Upper lobe of left lung (tissue), 6 donors: ENCODE measurements around the gene EXOC1L. TPM values are rescaled to one million over a fixed set of nuclear protein-coding genes. Genes with fewer than 3 reads are reported as not detected.

ENCODE experiments used
- ATAC-seq, 2 donors: fragments of 200-7000 bp; cut with Tn5 transposase; one replicate each; pipeline ENCODE4 v1.9.1; 2022; ENCODE audit warnings: mild to moderate bottlenecking in 2 of 2, moderate library complexity in 2 of 2; ENCODE audit not compliant: low FRiP score in 2 of 2
- DNase-seq, 2 donors: peaks; one replicate each; pipeline ENCODE4 v3.0.0-alpha.2; 2019 to 2020
- H3K27ac ChIP-seq, 4 donors: fragments of 200-600 bp; sonication (generic); one replicate each; pipeline ENCODE4 v1.5.1; 2016 to 2019
- H3K27me3 ChIP-seq, 4 donors: fragments of 200-600 bp; sonication (generic); one replicate each; pipeline ENCODE4 v1.5.1; 2017 to 2019
- H3K36me3 ChIP-seq, 4 donors: fragments of 200-600 bp; sonication (generic); one replicate each; pipeline ENCODE4 v1.5.1; 2016 to 2019
- H3K4me1 ChIP-seq, 4 donors: fragments of 200-600 bp; sonication (generic); one replicate each; pipeline ENCODE4 v1.5.1; 2018 to 2019
- H3K4me3 ChIP-seq, 4 donors: fragments of 200-600 bp; sonication (generic); one replicate each; pipeline ENCODE4 v1.5.1; 2017 to 2019; ENCODE audit warnings: mild to moderate bottlenecking in 2 of 4, moderate library complexity in 1 of 4
- H3K9me3 ChIP-seq, 4 donors: fragments of 200-600 bp; sonication (generic); one replicate each; pipeline ENCODE4 v1.5.1; 2018 to 2019
- EP300 ChIP-seq, 4 donors: sonication (generic); formaldehyde crosslinking; IDR thresholded peaks; one replicate each; pipeline ENCODE4 v1.5.1; 2017; ENCODE audit warnings: antibody characterized with exemption in 4 of 4, control low read depth in 2 of 4
- POLR2A ChIP-seq, 4 donors: fragments of 450-650 bp; IDR thresholded peaks; one replicate each; pipeline ENCODE4 v1.5.1; 2016 to 2017; ENCODE audit warnings: antibody characterized with exemption in 4 of 4, mild to moderate bottlenecking in 2 of 4
- POLR2AphosphoS5 ChIP-seq, 2 donors: sonication (generic); formaldehyde crosslinking; IDR thresholded peaks; one replicate each; pipeline ENCODE4 v1.5.1; 2017; ENCODE audit warnings: antibody characterized with exemption in 2 of 2
- WGBS, 2 donors: methylation state at CpG; one replicate each; pipeline ENCODE4 v1.1.5; 2017 to 2018; 5-methylcytosine and 5-hydroxymethylcytosine counted together
- total RNA-seq, 6 donors: library from RNA; depleted of rRNA in 4 of 6; stranded (reverse); fragments of >200 nt in 4 of 6; gene quantifications; one replicate each; pipeline versions ENCODE4 v1.1.0 to v1.2.1, GENCODE V29; 2016 to 2021
- TF ChIP-seq, protein P1 (sequence below), 6 experiments: fragments of 450-650 bp in 4 of 6; fragments of 200-600 bp in 2 of 6; sonication (generic) in 2 of 6; IDR thresholded peaks; one replicate each; pipeline ENCODE4 v1.5.1; 2016 to 2019; ENCODE audit warnings: antibody characterized with exemption in 6 of 6
- donor health status: DM: no; HTN: no; CAD: no; lungs with moderate emphysema.
- donor health status: DM: no; HTN: yes; CAD: no; lungs with severe emphysema.

EXOC1L gene
- total RNA-seq, 6 donors from 2014 or later: not detected

DNA sequence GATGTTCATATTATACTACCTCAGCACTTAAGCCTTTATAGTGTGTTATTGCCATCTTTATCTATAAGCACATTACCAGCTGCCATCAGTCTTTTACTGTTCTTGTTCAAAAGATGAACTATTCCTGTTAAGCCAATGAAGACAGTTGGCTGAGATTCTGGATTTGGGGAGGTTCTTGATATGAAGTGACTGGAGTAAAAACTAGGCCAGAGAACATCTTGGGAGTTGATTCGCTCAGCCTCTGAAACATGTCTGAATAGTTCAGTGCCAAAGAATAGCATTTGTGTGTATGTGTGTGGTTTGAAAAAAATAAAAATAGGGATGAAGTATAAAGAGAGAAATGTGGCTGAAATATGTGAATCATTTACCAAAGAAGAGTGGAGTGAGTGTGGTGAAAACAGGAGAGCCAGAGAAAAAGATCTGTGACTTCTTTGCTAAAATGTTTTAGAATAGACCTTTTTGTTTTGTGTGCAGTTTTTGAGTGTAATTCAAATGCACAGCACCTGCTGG, 49.0 kb downstream of the EXOC1L start:
- Histone ChIP-seq H3K36me3 (peaks cover 15 to 67% (median 21%) of the 10 kb centered on the region in 4 donors), H3K27me3 (no peaks in the 10 kb centered on the region), H3K4me1 (peaks cover 8 to 28% (median 11%) of the 10 kb centered on the region in 4 donors), H3K27ac (no peak overlapping the region), H3K4me3 (no peak overlapping the region), H3K9me3 (no peaks in the 10 kb centered on the region)
- TF ChIP-seq EP300 (IDR thresholded peaks at IDR 0.05) (no peak), POLR2A (IDR thresholded peaks at IDR 0.05) (no peak)
- no peak for ATAC-seq
- no peak for DNase-seq
- WGBS, 2 donors: 97 to 100% methylated on average over 1 of the region's 1 CpG

DNA sequence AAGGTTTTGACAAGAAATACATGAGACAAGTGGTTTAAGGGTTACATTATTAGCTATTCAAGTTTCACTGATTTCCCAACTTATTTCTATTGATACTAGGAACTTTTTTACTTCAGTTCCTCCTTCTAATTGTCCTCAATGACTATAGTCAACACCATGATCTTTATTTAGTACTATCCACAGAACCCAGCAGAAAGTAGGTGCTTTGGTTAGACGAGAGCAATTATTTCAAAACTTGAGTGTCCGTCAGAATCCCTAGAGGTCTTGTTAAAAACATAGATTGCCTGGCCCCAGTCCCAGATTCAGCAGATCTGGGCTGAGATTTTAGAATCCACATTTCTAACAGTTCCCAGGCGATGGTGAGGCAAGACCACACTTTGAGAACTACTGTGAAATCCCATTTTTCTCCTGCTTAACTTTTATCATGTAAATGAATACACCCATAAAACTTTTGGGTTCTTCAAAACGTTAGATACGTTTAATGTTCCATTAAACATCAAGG, 51.8 kb downstream of the EXOC1L start:
- H3K27me3 ChIP-seq: no peaks in the 10 kb centered on the region
- peaks cover 15 to 75% (median 23%) of the 10 kb centered on the region in 4 donors for H3K36me3 ChIP-seq
- no peaks in the 10 kb centered on the region for H3K9me3 ChIP-seq
- no peak overlapping the region for H3K27ac ChIP-seq
- 64 to 73% methylated on average over 5 of the region's 5 CpGs for WGBS, 2 donors
- ATAC-seq (peak in 1 of 2 donors; percentile 63), DNase-seq (peak in 1 of 2 donors; percentile 42)
- H3K4me3 ChIP-seq: no peak overlapping the region
- peaks cover 4 to 23% (median 6%) of the 10 kb centered on the region in 4 donors for H3K4me1 ChIP-seq
- TF ChIP-seq POLR2A (IDR thresholded peaks at IDR 0.05) (no peak), EP300 (IDR thresholded peaks at IDR 0.05) (no peak), POLR2AphosphoS5 (IDR thresholded peaks at IDR 0.05) (no peak)
- TF ChIP-seq, protein P1, sequence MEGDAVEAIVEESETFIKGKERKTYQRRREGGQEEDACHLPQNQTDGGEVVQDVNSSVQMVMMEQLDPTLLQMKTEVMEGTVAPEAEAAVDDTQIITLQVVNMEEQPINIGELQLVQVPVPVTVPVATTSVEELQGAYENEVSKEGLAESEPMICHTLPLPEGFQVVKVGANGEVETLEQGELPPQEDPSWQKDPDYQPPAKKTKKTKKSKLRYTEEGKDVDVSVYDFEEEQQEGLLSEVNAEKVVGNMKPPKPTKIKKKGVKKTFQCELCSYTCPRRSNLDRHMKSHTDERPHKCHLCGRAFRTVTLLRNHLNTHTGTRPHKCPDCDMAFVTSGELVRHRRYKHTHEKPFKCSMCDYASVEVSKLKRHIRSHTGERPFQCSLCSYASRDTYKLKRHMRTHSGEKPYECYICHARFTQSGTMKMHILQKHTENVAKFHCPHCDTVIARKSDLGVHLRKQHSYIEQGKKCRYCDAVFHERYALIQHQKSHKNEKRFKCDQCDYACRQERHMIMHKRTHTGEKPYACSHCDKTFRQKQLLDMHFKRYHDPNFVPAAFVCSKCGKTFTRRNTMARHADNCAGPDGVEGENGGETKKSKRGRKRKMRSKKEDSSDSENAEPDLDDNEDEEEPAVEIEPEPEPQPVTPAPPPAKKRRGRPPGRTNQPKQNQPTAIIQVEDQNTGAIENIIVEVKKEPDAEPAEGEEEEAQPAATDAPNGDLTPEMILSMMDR (IDR thresholded peaks at IDR 0.05): no peak

DNA sequence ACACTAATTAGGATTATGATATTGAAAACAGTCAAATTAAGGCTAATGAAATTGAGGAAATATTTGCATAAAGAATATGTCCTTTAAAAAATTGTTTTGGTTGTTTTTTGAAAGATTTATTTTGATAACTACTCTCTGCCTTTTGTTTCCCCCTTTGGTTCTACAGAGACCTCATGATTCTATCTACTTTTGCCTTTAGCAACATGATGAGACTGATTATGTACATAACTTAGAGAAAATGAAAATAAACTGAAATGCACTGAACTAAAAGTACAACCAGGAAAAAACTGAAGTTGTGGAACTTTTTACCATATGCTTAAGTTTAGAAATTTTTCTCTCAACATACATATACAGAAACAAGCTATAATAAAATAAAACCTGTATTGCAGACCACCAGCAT, 55.2 kb downstream of the EXOC1L start:
- Histone ChIP-seq H3K27me3 (no peaks in the 10 kb centered on the region), H3K4me3 (no peak overlapping the region), H3K36me3 (peaks cover 11 to 80% (median 29%) of the 10 kb centered on the region in 4 donors), H3K4me1 (peaks cover 0 to 11% (median 0%) of the 10 kb centered on the region in 4 donors), H3K9me3 (no peaks in the 10 kb centered on the region), H3K27ac (no peak overlapping the region)
- DNase-seq: no peak
- ATAC-seq: no peak
- TF ChIP-seq, protein P1 (IDR thresholded peaks at IDR 0.05): no peak
- TF ChIP-seq POLR2A (IDR thresholded peaks at IDR 0.05) (no peak), EP300 (IDR thresholded peaks at IDR 0.05) (no peak), POLR2AphosphoS5 (IDR thresholded peaks at IDR 0.05) (no peak)

DNA sequence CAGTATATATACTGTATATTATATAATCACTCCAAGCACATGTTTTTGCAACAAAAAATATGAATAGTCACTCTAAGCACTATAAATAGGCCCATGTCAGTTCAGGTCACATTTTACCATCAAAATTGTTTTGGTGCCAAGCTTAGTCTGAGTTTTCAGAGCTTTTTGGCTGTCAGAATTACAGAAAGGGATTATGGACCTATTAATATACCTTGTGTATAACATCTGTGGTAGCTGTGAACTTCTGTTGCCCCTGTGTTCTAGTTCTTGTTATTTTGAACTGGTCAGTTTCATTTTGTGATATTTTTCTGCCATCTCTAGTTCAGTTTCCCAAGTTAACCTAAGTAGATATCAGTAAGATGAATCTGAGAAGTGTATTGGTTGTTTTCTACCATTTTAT, 56.8 kb downstream of the EXOC1L start:
- H3K9me3 ChIP-seq: no peaks in the 10 kb centered on the region
- H3K27ac ChIP-seq: no peak overlapping the region
- TF ChIP-seq EP300 (IDR thresholded peaks at IDR 0.05) (no peak), POLR2A (IDR thresholded peaks at IDR 0.05) (no peak), POLR2AphosphoS5 (IDR thresholded peaks at IDR 0.05) (no peak)
- TF ChIP-seq, protein P1 (IDR thresholded peaks at IDR 0.05): no peak
- H3K4me1 ChIP-seq: peaks cover 0 to 3% (median 0%) of the 10 kb centered on the region in 4 donors
- peaks cover 12 to 80% (median 30%) of the 10 kb centered on the region in 4 donors for H3K36me3 ChIP-seq
- DNase-seq (no peak), ATAC-seq (no peak)
- H3K27me3 ChIP-seq: no peaks in the 10 kb centered on the region
- H3K4me3 ChIP-seq: no peak overlapping the region

DNA sequence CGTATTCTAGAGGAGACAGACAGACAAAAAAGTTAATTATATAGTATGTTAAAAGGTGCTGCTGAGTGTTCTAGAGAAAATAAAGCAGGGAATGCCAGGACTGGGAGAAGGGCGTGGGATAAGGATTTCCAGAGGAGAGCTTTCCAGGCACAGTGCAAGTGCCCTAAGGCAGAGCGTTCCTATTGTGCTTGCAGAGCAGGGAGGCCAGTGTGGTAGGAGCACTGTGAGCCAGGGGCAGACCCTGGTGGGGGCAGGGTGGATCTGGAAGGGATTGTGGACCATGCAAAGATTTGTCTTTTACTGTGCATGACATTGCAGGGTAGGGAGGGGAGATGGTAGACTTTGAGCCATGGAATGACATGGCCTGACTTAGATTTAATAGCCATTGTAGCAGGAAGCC, 59.6 kb downstream of the EXOC1L start:
- H3K4me1 ChIP-seq: no peaks in the 10 kb centered on the region
- no peaks in the 10 kb centered on the region for H3K9me3 ChIP-seq
- ATAC-seq (no peak), DNase-seq (no peak)
- no peak for TF ChIP-seq POLR2AphosphoS5 (IDR thresholded peaks at IDR 0.05)
- TF ChIP-seq POLR2A (IDR thresholded peaks at IDR 0.05): no peak
- TF ChIP-seq EP300 (IDR thresholded peaks at IDR 0.05): no peak
- TF ChIP-seq, protein P1 (IDR thresholded peaks at IDR 0.05): no peak
- H3K36me3 ChIP-seq: peaks cover 12 to 74% (median 34%) of the 10 kb centered on the region in 4 donors
- H3K27me3 ChIP-seq: no peaks in the 10 kb centered on the region
- 96 to 97% methylated on average over 3 of the region's 3 CpGs for WGBS, 2 donors
- H3K27ac ChIP-seq: no peak overlapping the region
- no peak overlapping the region for H3K4me3 ChIP-seq
